A549 (cell line): ENCODE data around the gene ZKSCAN1. TPM values are rescaled to one million over a fixed set of nuclear protein-coding genes. Genes with fewer than 3 reads are reported as not detected.

ENCODE experiments used
- ATAC-seq, 2 experiments: fragments of 200-7000 bp in 1 of 2; fragments of >200 bp in 1 of 2; cut with Nextera tagmentation in 1 of 2; cut with Tn5 transposase in 1 of 2; 3 replicates each; pipeline versions ENCODE4 v1.8.0 to v1.9.1; 2018 to 2020; ENCODE audit warnings: mild to moderate bottlenecking in 1 of 2, moderate library complexity in 1 of 2
- CTCF ChIA-PET: fragments of 300-600 bp; sonication (Branson Sonifier 250); formaldehyde crosslinking; extraction: SDS; loops from one replicate; lab custom pipeline; 2021; ENCODE audit warnings: antibody characterized with exemption, inconsistent platforms; lab: Yijun Ruan, JAX
- POLR2A ChIA-PET: fragments of 350-600 bp; formaldehyde crosslinking; extraction: SDS; loops from one replicate; lab custom pipeline; 2021; ENCODE audit warnings: antibody characterized with exemption, inconsistent platforms; lab: Yijun Ruan, JAX
- DNase-seq, 2 experiments: peaks; one replicate each; pipeline versions ENCODE4 v3.0.0 to v3.0.0-alpha.2; 2011 to 2016; ENCODE audit warnings: low read depth in 1 of 2, low spot score in 1 of 2
- FAIRE-seq: peaks from 2 replicates; lab custom pipeline; 2011; peaks lifted over from hg19 to GRCh38; lab: Jason Lieb, UNC
- H3K27ac ChIP-seq, 2 experiments: fragments of >200 bp; sonication (Bioruptor Twin); formaldehyde crosslinking; 3 replicates each; pipeline ENCODE4 v1.5.1; 2016 to 2017
- H3K4me1 ChIP-seq: fragments of >200 bp; sonication (Bioruptor Twin); formaldehyde crosslinking; 3 replicates; pipeline ENCODE4 v1.6.1; 2016
- H3K4me2 ChIP-seq: fragments of >200 bp; sonication (Bioruptor Twin); formaldehyde crosslinking; 3 replicates; pipeline ENCODE4 v1.6.1; 2016
- H3K4me3 ChIP-seq: fragments of >200 bp; sonication (Bioruptor Twin); formaldehyde crosslinking; 3 replicates; pipeline ENCODE4 v1.5.1; 2016
- H3K9me3 ChIP-seq: fragments of >200 bp; sonication (Bioruptor Twin); formaldehyde crosslinking; 3 replicates; pipeline ENCODE4 v1.6.1; 2016
- BCL3 ChIP-seq: fragments of >200 bp; sonication (Bioruptor Twin); formaldehyde crosslinking; IDR thresholded peaks from 3 replicates; pipeline ENCODE4 v1.6.1; 2016
- CBX8 ChIP-seq: fragments of 200-600 bp; sonication (generic); IDR thresholded peaks from 2 replicates; pipeline ENCODE4 v1.6.1; 2016
- CEBPB ChIP-seq, 2 experiments: fragments of >200 bp in 1 of 2; sonication (Bioruptor Twin) in 1 of 2; formaldehyde crosslinking in 1 of 2; IDR thresholded peaks; 2 replicates each; pipeline ENCODE4 v1.6.1; 2012 to 2016
- CTCF ChIP-seq: fragments of >200 bp; sonication (Bioruptor Twin); formaldehyde crosslinking; IDR thresholded peaks from 3 replicates; pipeline ENCODE4 v1.5.1; 2016
- E2F6 ChIP-seq: IDR thresholded peaks from 2 replicates; pipeline ENCODE4 v1.6.1; 2012; ENCODE audit warnings: low read depth, borderline replicate concordance
- EHMT2 ChIP-seq: fragments of 200-600 bp; sonication (generic); IDR thresholded peaks from 2 replicates; pipeline ENCODE4 v1.6.1; 2016; ENCODE audit warnings: antibody characterized with exemption, low read depth, mild to moderate bottlenecking, moderate library complexity
- FOSB ChIP-seq: fragments of 250-450 bp; sonication (Bioruptor Pico); IDR thresholded peaks from 2 replicates; pipeline ENCODE4 v1.5.0; 2020; ENCODE audit warnings: mild to moderate bottlenecking, moderate library complexity
- FOXS1 ChIP-seq: fragments of 250-450 bp; sonication (Bioruptor Pico); IDR thresholded peaks from 2 replicates; pipeline ENCODE4 v1.5.0; 2020; ENCODE audit warnings: mild to moderate bottlenecking, moderate library complexity
- HDAC2 ChIP-seq: fragments of 200-600 bp; sonication (generic); IDR thresholded peaks from 2 replicates; pipeline ENCODE4 v1.6.1; 2016
- HES2 ChIP-seq: fragments of >200 bp; sonication (Bioruptor Twin); formaldehyde crosslinking; IDR thresholded peaks from 2 replicates; pipeline ENCODE4 v1.6.1; 2016
- HMGXB4 ChIP-seq: fragments of 250-450 bp; sonication (Bioruptor Pico); IDR thresholded peaks from 2 replicates; pipeline ENCODE4 v1.5.0; 2021; ENCODE audit warnings: mild to moderate bottlenecking, moderate library complexity, borderline replicate concordance
- HOXA7 ChIP-seq: fragments of 250-450 bp; sonication (Bioruptor Pico); IDR thresholded peaks from 2 replicates; pipeline ENCODE4 v1.5.0; 2020; ENCODE audit warnings: mild to moderate bottlenecking, moderate library complexity
- JUNB ChIP-seq: fragments of >200 bp; sonication (Bioruptor Twin); formaldehyde crosslinking; IDR thresholded peaks from 2 replicates; pipeline ENCODE4 v1.6.1; 2016
- MAFK ChIP-seq: fragments of 450-650 bp; IDR thresholded peaks from 2 replicates; pipeline ENCODE4 v1.6.1; 2014; ENCODE audit not compliant: partially characterized antibody
- PHF8 ChIP-seq: fragments of 200-600 bp; sonication (generic); IDR thresholded peaks from 2 replicates; pipeline ENCODE4 v1.6.1; 2016; ENCODE audit warnings: low read depth, mild to moderate bottlenecking, antibody characterized with exemption, moderate library complexity, borderline replicate concordance
- RARB ChIP-seq: fragments of 250-450 bp; sonication (Bioruptor Pico); IDR thresholded peaks from 2 replicates; pipeline ENCODE4 v1.8.0; 2021; ENCODE audit warnings: mild to moderate bottlenecking, moderate library complexity
- SMC3 ChIP-seq: fragments of >200 bp; sonication (Bioruptor Twin); formaldehyde crosslinking; IDR thresholded peaks from 3 replicates; pipeline ENCODE4 v1.6.1; 2018; ENCODE audit warnings: inconsistent platforms
- TFCP2L1 ChIP-seq: fragments of 250-450 bp; sonication (Bioruptor Pico); IDR thresholded peaks from 2 replicates; pipeline ENCODE4 v1.5.0; 2021; ENCODE audit warnings: mild to moderate bottlenecking
- WGBS: methylation state at CpG from one replicate; pipeline ENCODE4 v1.1.6; 2017; ENCODE audit errors: missing lambda C conversion rate; 5-methylcytosine and 5-hydroxymethylcytosine counted together
- polyA plus RNA-seq, 4 experiments: library from polyadenylated mRNA; depleted of rRNA in 3 of 4; stranded (reverse); fragments of >200 nt; fragmentation: RNase III in 1 of 4; extraction: RNeasy Plus Mini Kit Qiagen cat#74134 plus additional on column Dnase treatment in 1 of 4; gene quantifications; 2 replicates in 3 of 4; 3 replicates in 1 of 4; pipeline ENCODE4 v1.2.3, GENCODE V29; 2011 to 2017

Gene ZKSCAN1
- polyA plus RNA-seq, 2 of the 4 experiments (the other 2 are of a cell fraction): 11.4 to 23.9 TPM

- no peak overlapping the region for H3K4me3 ChIP-seq
- DNase-seq (no peak), ATAC-seq (no peak), FAIRE-seq (no peak)
- TF ChIP-seq RARB (CRISPR knock-in tag) (no peak), TFCP2L1 (no peak)
- H3K4me2 ChIP-seq: no peak overlapping the region
- POLR2A ChIA-PET: interaction anchor here (0.8 kb wide), 1 partner anchor 18 kb away, joined by 3 read pairs; no protein-coding TSS in a partner anchor
- H3K9me3 ChIP-seq: peaks cover 65% of the 10 kb centered on the region
- WGBS: 99% methylated on average over 4 of the region's 4 CpGs
- CTCF ChIA-PET: interaction anchor here (1.0 to 1.2 kb wide), 2 partner anchors 9 to 14 kb away, joined by 6 to 7 read pairs; no protein-coding TSS in a partner anchor
- H3K4me1 ChIP-seq: peaks cover 7% of the 10 kb centered on the region; the same call in 1 of the 3 replicates
- H3K27ac ChIP-seq: no peak overlapping the region
Measured at GRCh38 chr7:100077205-100077604, 61.8 kb downstream of the ZKSCAN1 start.

GRCh38 chr7:100079024-100079560 lies 63.7 kb downstream of the ZKSCAN1 start:
- FAIRE-seq (no peak), DNase-seq (no peak), ATAC-seq (no peak)
- TF ChIP-seq FOXS1 (CRISPR knock-in tag) (no peak), HES2 (no peak), E2F6 (no peak), MAFK (no peak), CTCF (no peak), PHF8 (no peak), JUNB (no peak), HOXA7 (CRISPR knock-in tag) (no peak)
- no peak overlapping the region for H3K4me3 ChIP-seq
- ChIA-PET POLR2A (no interaction called here), CTCF (interaction anchor here (0.7 to 1.2 kb wide), 3 partner anchors 23 to 71 kb away, joined by 3 read pairs; no protein-coding TSS in a partner anchor)
- peaks cover 47% of the 10 kb centered on the region for H3K9me3 ChIP-seq
- 97% methylated on average over 7 of the region's 7 CpGs for WGBS
- H3K27ac ChIP-seq: no peak overlapping the region
- no peak overlapping the region for H3K4me2 ChIP-seq
- peaks cover 7% of the 10 kb centered on the region; the same call in 1 of the 3 replicates for H3K4me1 ChIP-seq

- CTCF ChIA-PET: interaction anchor here (0.7 to 2.3 kb wide), 3 partner anchors 9 to 90 kb away, joined by 3 to 12 read pairs (median 5); no protein-coding TSS in a partner anchor
- Histone ChIP-seq H3K9me3 (peaks cover 27% of the 10 kb centered on the region), H3K4me1 (peaks cover 7% of the 10 kb centered on the region; the same call in 1 of the 3 replicates), H3K27ac (peak overlapping the region; percentile 88 to 90), H3K4me3 (peak overlapping the region; percentile 98), H3K4me2 (peak overlapping the region; percentile 81)
- 3% methylated on average over 26 of the region's 34 CpGs for WGBS
- DNase-seq (no peak), FAIRE-seq (no peak), ATAC-seq (peak; percentile 25 to 66; a peak in 3 of 6 replicates)
- POLR2A ChIA-PET: no interaction called here
- no peak for TF ChIP-seq E2F6
- TF ChIP-seq HMGXB4 (CRISPR knock-in tag): no peak
- no peak for TF ChIP-seq BCL3
- no peak for TF ChIP-seq CTCF
- TF ChIP-seq HDAC2: no peak
- TF ChIP-seq SMC3: no peak
- no peak for TF ChIP-seq CEBPB (IDR thresholded peaks at IDR 0.05)
- TF ChIP-seq FOSB: no peak
- TF ChIP-seq EHMT2: no peak
- no peak for TF ChIP-seq CBX8
Measured at GRCh38 chr7:100080907-100081534, 65.6 kb downstream of the ZKSCAN1 start.
